Measurements from ENCODE around the gene RNF103.

DNA sequence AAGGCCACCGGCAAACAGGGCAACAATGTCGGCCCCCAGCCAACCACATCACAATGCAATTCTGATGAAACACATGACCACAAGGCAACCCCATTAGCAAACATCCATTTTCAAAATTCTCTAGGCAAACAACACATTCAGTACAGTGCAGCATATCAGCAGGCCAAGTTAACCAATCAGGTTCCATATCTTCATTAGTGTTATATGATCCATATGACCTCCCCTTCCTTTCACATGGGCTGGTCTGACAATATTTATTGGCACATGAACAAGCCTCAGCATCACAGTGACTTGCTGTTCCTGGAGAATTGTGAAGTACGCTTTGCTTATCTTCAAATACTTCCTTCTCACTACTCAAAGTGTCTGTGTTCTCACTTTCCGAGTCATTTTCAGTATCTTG is 19.8 kb downstream of the RNF103 start:
- no peak for TF ChIP-seq POLR2A (IDR thresholded peaks at IDR 0.05)
- TF ChIP-seq, protein P1, sequence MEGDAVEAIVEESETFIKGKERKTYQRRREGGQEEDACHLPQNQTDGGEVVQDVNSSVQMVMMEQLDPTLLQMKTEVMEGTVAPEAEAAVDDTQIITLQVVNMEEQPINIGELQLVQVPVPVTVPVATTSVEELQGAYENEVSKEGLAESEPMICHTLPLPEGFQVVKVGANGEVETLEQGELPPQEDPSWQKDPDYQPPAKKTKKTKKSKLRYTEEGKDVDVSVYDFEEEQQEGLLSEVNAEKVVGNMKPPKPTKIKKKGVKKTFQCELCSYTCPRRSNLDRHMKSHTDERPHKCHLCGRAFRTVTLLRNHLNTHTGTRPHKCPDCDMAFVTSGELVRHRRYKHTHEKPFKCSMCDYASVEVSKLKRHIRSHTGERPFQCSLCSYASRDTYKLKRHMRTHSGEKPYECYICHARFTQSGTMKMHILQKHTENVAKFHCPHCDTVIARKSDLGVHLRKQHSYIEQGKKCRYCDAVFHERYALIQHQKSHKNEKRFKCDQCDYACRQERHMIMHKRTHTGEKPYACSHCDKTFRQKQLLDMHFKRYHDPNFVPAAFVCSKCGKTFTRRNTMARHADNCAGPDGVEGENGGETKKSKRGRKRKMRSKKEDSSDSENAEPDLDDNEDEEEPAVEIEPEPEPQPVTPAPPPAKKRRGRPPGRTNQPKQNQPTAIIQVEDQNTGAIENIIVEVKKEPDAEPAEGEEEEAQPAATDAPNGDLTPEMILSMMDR (IDR thresholded peaks at IDR 0.05), result no peak

Measured in testis (tissue), 2 donors.